Activated CD8-positive, alpha-beta T cell treated with anti-CD3 and anti-CD28 coated beads for 36 hours (primary cell): Measurements from ENCODE around the gene CEND1. TPM values are rescaled to one million over a fixed set of nuclear protein-coding genes. Genes with fewer than 3 reads are reported as not detected.
A peak's percentile ranks its signal among the peaks of the same experiment; 100 is the strongest.

Experiments
- ATAC-seq: fragments of 200-7000 bp; cut with Tn5 transposase; one replicate; pipeline ENCODE4 v1.10.0; 2021; ENCODE audit warnings: mild to moderate bottlenecking, moderate library complexity
- CTCF ChIA-PET: fragments of 350-600 bp; sonication (Branson Sonifier 250); formaldehyde crosslinking; loops from one replicate; lab custom pipeline; 2021; ENCODE audit warnings: antibody characterized with exemption; lab: Charles Lee
- POLR2A ChIA-PET: fragments of 350-600 bp; sonication (Branson Sonifier 250); formaldehyde crosslinking; loops from one replicate; lab custom pipeline; 2021; ENCODE audit warnings: antibody characterized with exemption; lab: Charles Lee
- DNase-seq: peaks from one replicate; pipeline ENCODE4 v3.0.0-alpha.2; 2020
- H3K27ac Mint-ChIP-seq: one replicate; pipeline ENCODE4 v1.8.0; 2021; ENCODE audit warnings: mild to moderate bottlenecking, mixed read lengths
- H3K27me3 Mint-ChIP-seq: one replicate; pipeline ENCODE4 v1.8.0; 2021; ENCODE audit warnings: mixed read lengths
- H3K36me3 Mint-ChIP-seq: one replicate; pipeline ENCODE4 v1.8.0; 2021; ENCODE audit warnings: low read depth, mixed read lengths
- H3K4me1 Mint-ChIP-seq: one replicate; pipeline ENCODE4 v1.8.0; 2021; ENCODE audit warnings: low read depth, mixed read lengths
- H3K4me3 Mint-ChIP-seq: one replicate; pipeline ENCODE4 v1.8.0; 2021; ENCODE audit warnings: mild to moderate bottlenecking, moderate library complexity, mixed read lengths
- H3K9me3 Mint-ChIP-seq: one replicate; pipeline ENCODE4 v1.8.0; 2021; ENCODE audit warnings: mixed read lengths
- intact Hi-C: fragments of 100-400 bp; cut with micrococcal nuclease; formaldehyde crosslinking; loops from one replicate; pipeline ENCODE4 v1.10.0; 2022
- total RNA-seq, 2 experiments: library from RNA; stranded (reverse); gene quantifications; one replicate each; pipeline ENCODE4 v1.2.3, GENCODE V29; 2021
- TF ChIP-seq, protein P1 (sequence below): fragments of 200-600 bp; IDR thresholded peaks from one replicate; pipeline ENCODE4 v1.8.0; 2022; ENCODE audit warnings: antibody characterized with exemption, mild to moderate bottlenecking

The CEND1 gene
- total RNA-seq, 2 experiments from 2014 or later = 0.20 to 0.25 TPM

DNA sequence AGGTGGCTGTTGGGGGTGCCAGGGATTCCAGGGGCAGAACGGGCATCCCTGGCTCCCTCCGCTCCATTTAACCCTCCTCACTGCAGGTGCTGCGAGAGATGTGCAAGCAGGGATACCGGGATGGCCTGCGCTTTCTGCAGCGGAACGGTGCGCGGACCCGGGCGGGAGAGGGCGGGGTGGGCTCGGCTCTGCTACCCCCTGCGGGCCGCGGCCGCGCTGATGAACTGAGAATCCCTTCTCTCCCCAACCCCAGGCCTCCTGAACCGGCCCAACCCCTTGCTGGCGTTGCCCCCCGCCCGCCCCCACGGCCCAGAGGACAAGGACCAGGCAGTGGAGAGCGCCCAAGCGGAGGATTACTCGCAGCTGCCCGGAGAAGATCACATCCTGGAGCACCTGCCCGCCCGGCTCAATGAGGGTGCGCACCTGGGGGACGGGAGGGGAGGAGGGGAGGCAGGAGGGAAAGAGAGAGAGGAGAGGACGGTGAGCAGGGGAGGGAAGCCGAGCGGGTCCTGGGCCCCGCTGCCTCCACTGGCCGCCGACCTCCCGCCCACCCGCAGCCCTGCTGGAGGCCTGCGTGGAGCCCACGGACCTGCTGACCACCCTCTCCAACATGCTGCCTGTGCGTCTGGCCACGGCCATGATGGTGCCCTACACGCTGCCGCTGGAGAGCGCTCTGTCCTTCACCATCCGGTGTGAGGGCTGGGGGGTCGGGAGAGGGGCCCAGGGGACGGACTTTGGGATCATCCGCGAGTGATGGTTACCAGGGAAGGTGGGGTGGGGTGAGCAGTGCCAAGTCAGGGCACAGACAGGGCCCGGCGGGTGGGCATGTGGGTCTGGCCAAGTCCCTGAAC lies 33.8 kb upstream of the CEND1 start:
- intact Hi-C loops = no loop called here
- Mint-ChIP-seq H3K36me3 (peaks cover 13% of the 10 kb centered on the region), H3K27ac (no peak overlapping the region), H3K4me3 (no peak overlapping the region), H3K9me3 (no peaks in the 10 kb centered on the region), H3K27me3 (peaks cover 14% of the 10 kb centered on the region), H3K4me1 (peaks cover 27% of the 10 kb centered on the region)
- POLR2A ChIA-PET = interaction anchor here (9.3 to 21.1 kb wide), 3 partner anchors 8 to 18 kb away, joined by 81 to 273 read pairs (median 273); partner anchors contain the start of genes CD151, CRACR2B, PNPLA2 and POLR2L
- TF ChIP-seq, protein P1, sequence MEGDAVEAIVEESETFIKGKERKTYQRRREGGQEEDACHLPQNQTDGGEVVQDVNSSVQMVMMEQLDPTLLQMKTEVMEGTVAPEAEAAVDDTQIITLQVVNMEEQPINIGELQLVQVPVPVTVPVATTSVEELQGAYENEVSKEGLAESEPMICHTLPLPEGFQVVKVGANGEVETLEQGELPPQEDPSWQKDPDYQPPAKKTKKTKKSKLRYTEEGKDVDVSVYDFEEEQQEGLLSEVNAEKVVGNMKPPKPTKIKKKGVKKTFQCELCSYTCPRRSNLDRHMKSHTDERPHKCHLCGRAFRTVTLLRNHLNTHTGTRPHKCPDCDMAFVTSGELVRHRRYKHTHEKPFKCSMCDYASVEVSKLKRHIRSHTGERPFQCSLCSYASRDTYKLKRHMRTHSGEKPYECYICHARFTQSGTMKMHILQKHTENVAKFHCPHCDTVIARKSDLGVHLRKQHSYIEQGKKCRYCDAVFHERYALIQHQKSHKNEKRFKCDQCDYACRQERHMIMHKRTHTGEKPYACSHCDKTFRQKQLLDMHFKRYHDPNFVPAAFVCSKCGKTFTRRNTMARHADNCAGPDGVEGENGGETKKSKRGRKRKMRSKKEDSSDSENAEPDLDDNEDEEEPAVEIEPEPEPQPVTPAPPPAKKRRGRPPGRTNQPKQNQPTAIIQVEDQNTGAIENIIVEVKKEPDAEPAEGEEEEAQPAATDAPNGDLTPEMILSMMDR = no peak
- ATAC-seq (no peak), DNase-seq (no peak)
- CTCF ChIA-PET = no interaction called here

- H3K4me3 Mint-ChIP-seq = peak overlapping the region; percentile 73
- peaks cover 13% of the 10 kb centered on the region for H3K36me3 Mint-ChIP-seq
- H3K4me1 Mint-ChIP-seq = peaks cover 16% of the 10 kb centered on the region
- no peak overlapping the region for H3K27ac Mint-ChIP-seq
- intact Hi-C loops = no loop called here
- POLR2A ChIA-PET = interaction anchor here (1.2 to 15.6 kb wide), 4 partner anchors 9 to 13 kb away, joined by 4 to 273 read pairs (median 6); partner anchors contain the start of genes CD151, CRACR2B, POLR2L and TSPAN4
- no peak for ATAC-seq
- TF ChIP-seq, protein P1 = no peak
- H3K27me3 Mint-ChIP-seq = peaks cover 2% of the 10 kb centered on the region
- no peak for DNase-seq
- CTCF ChIA-PET = no interaction called here
- no peaks in the 10 kb centered on the region for H3K9me3 Mint-ChIP-seq
These were observed 31.9 kb upstream of the CEND1 start for GRCh38 chr11:821512-822371.

DNA sequence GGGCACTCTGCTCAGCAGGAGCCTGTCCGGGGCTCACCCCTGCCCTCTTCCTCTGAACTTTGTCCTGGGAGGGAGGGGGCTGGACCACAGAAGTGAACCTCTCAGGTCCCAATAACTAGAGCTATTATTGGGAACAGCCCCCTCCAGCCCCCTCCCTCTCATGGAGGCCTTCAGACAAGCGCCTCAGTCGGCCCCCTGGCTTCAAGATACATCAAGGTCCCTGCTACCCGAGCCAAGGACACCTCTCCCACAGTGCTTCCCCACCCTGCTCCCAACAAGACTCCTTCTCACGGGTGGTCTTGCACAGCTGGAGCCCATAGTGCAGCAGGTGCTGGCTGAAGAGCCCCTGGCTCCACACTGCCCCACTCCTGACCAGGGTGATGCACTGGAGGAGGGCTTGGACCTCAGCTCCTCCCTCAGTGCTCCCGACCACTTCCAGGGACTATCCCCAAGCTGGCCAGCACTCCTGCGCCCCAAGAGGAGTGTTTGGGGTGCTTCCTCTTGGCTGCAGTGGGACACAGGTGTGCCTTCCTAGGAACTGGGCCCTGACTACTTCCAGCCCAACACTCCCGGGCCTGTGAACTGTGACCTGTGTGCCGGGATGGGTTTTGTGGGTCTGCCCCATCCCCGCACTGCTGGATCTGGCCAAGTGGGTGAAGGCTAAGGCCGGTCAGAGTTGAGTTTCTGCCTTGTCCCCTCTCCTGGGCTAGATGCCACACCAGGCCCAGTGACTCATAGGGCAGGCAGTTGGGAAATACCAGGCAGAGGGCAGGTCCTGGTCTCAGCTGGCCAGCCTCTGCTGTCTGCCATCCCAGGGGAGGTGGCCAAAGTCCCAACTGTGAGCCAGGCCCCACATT lies 31.0 kb upstream of the CEND1 start:
- H3K27ac Mint-ChIP-seq = no peak overlapping the region
- DNase-seq (no peak), ATAC-seq (no peak)
- H3K4me3 Mint-ChIP-seq = peak overlapping the region; percentile 73
- ChIA-PET CTCF (interaction anchor here (1.1 to 2.2 kb wide), 2 partner anchors 9 to 11 kb away, joined by 3 to 11 read pairs; partner anchors contain the start of gene CD151), POLR2A (interaction anchor here (1.2 to 15.6 kb wide), 8 partner anchors 8 to 25 kb away, joined by 3 to 273 read pairs (median 6); partner anchors contain the start of genes CD151, CRACR2B, POLR2L and RPLP2)
- TF ChIP-seq, protein P1 = no peak
- peaks cover 10% of the 10 kb centered on the region for H3K4me1 Mint-ChIP-seq
- H3K9me3 Mint-ChIP-seq = no peaks in the 10 kb centered on the region
- peaks cover 16% of the 10 kb centered on the region for H3K36me3 Mint-ChIP-seq
- intact Hi-C loops = no loop called here
- peaks cover 2% of the 10 kb centered on the region for H3K27me3 Mint-ChIP-seq

DNA sequence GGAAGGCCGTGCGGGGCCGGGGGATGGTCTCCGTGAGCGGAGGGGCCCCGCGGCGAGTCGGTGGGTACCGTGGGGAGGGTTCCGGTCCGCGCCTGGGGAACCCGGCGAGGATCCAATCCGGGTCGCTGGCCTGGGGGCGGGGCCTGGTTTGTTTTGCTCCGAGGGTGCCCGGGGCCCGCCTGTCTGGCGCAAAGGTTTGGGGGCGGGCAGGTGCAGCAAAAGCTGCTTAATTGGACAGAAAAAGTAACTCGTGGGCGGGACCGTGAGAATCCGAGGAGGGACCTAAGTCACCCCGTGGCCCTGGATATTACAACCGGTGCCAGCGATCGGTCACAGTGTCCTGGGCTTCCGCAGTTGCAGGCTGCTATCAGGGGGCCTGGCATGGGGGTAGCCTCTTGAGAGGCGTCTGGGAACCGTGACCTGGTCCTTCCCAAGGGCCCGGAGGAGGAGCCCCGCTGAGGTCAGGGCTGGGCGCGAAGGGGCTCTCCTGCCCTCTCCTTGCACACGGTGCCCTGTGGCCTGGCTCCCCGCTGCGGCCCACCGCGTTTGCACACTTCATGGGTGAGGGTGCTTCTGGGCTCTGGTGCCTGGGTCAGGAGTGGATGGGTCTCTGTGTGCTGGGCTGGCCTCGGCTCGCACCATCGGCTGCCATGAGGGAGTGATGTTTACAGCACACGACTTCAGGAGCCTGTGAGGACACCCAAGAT lies 30.2 kb upstream of the CEND1 start:
- Mint-ChIP-seq H3K27ac (peak overlapping the region; percentile 64), H3K4me3 (peak overlapping the region; percentile 73), H3K27me3 (peaks cover 2% of the 10 kb centered on the region), H3K4me1 (peaks cover 10% of the 10 kb centered on the region), H3K36me3 (peaks cover 13% of the 10 kb centered on the region), H3K9me3 (no peaks in the 10 kb centered on the region)
- ChIA-PET CTCF (interaction anchor here (0.6 to 2.2 kb wide), 4 partner anchors 8 to 231 kb away, joined by 3 to 11 read pairs (median 3); partner anchors contain the start of gene CD151), POLR2A (interaction anchor here (1.2 to 15.6 kb wide), 6 partner anchors 9 to 24 kb away, joined by 3 to 273 read pairs (median 10); partner anchors contain the start of genes CD151, CRACR2B, POLR2L and RPLP2)
- ATAC-seq = peak; percentile 78
- intact Hi-C loops = no loop called here
- TF ChIP-seq, protein P1 = no peak
- DNase-seq = peak; percentile 97
